ENCODE measurements around the gene GLIPR1L1. TPM values are rescaled to one million over a fixed set of nuclear protein-coding genes. Genes with fewer than 3 reads are reported as not detected.

GLIPR1L1 gene
- total RNA-seq, 4 donors from 2014 or later: not detected

GRCh38 chr12:75317784-75318183 lies 16.7 kb upstream of the GLIPR1L1 start:
- TF ChIP-seq POLR2A (IDR thresholded peaks at IDR 0.05) (no peak), CTCF (IDR thresholded peaks at IDR 0.05 in 4 of 5, conservative IDR thresholded peaks at IDR 0.05 in 1 of 5) (no peak)
- ATAC-seq (no peak), DNase-seq (no peak)
- Histone ChIP-seq H3K27ac (no peak overlapping the region), H3K4me1 (no peaks in the 10 kb centered on the region), H3K9me3 (no peaks in the 10 kb centered on the region), H3K36me3 (no peaks in the 10 kb centered on the region), H3K4me3 (no peak overlapping the region), H3K27me3 (no peaks in the 10 kb centered on the region)
- intact Hi-C loops (cut with DNase I; ENCODE audit: low total_unique reads) (no loop called here), in situ Hi-C loops (cut with MboI; ENCODE audit: low sequenced_read_pairs in 4 of 4) (no loop called here)

DNA sequence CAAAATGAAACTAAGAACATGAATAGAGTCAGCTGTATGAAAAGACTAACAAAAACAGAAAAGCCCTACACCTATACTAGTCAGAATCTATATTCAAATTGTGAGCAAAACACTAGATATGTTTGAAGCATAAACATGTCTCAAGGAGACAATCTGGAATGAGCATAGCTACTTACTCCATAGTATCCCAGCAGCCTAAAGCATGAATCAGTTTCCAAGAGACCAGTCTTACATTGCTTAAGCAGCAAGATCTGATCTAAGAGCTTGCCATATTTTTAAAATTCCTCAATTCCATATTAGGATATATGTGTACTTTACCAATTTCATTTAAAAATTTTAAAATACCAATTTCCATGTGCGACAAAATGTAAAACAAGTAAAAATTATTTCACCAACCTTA lies 12.0 kb upstream of the GLIPR1L1 start:
- Histone ChIP-seq H3K27ac (no peak overlapping the region), H3K4me3 (no peak overlapping the region), H3K36me3 (no peaks in the 10 kb centered on the region), H3K27me3 (no peaks in the 10 kb centered on the region), H3K9me3 (no peaks in the 10 kb centered on the region), H3K4me1 (no peaks in the 10 kb centered on the region)
- DNase-seq (no peak), ATAC-seq (no peak)
- in situ Hi-C loops (cut with MboI; ENCODE audit: low sequenced_read_pairs in 4 of 4) (no loop called here), intact Hi-C loops (cut with DNase I; ENCODE audit: low total_unique reads) (no loop called here)
- no peak for TF ChIP-seq POLR2A (IDR thresholded peaks at IDR 0.05)

DNA sequence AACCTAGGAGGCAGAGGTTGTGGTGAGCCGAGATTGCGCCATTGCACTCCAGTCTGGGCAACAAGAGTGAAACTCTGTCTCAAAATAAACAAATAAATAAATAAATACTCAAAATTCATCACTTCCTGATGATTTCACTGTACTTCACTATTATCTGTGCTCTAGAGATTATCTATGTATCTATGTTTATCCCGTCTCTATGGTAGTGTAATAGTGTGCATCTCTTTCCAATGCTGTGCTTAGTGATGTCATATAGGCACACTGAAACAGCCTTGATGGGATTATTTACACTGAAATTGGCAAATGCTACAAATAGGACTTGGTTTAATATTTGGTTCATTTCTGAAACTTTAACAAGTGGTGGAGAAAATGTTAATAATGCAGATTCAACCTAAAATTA lies 10.8 kb upstream of the GLIPR1L1 start:
- H3K4me3 ChIP-seq: no peak overlapping the region
- intact Hi-C loops (cut with DNase I; ENCODE audit: low total_unique reads): no loop called here
- no peaks in the 10 kb centered on the region for H3K4me1 ChIP-seq
- no peaks in the 10 kb centered on the region for H3K9me3 ChIP-seq
- in situ Hi-C loops (cut with MboI; ENCODE audit: low sequenced_read_pairs in 4 of 4): no loop called here
- H3K36me3 ChIP-seq: no peaks in the 10 kb centered on the region
- H3K27me3 ChIP-seq: no peaks in the 10 kb centered on the region
- DNase-seq (no peak), ATAC-seq (no peak)
- no peak overlapping the region for H3K27ac ChIP-seq
- TF ChIP-seq CTCF (IDR thresholded peaks at IDR 0.05 in 4 of 5, conservative IDR thresholded peaks at IDR 0.05 in 1 of 5) (no peak), POLR2A (IDR thresholded peaks at IDR 0.05) (no peak)

GRCh38 chr12:75327642-75328041 lies 6.8 kb upstream of the GLIPR1L1 start:
- TF ChIP-seq POLR2A (IDR thresholded peaks at IDR 0.05) (no peak), CTCF (IDR thresholded peaks at IDR 0.05 in 4 of 5, conservative IDR thresholded peaks at IDR 0.05 in 1 of 5) (no peak)
- Histone ChIP-seq H3K27ac (no peak overlapping the region), H3K27me3 (no peaks in the 10 kb centered on the region), H3K9me3 (no peaks in the 10 kb centered on the region), H3K36me3 (no peaks in the 10 kb centered on the region), H3K4me3 (no peak overlapping the region), H3K4me1 (peaks cover 4% of the 10 kb centered on the region in 2 donors)
- no peak for ATAC-seq
- no peak for DNase-seq
- in situ Hi-C loops (cut with MboI; ENCODE audit: low sequenced_read_pairs in 4 of 4): no loop called here
- intact Hi-C loops (cut with DNase I; ENCODE audit: low total_unique reads): no loop called here

- H3K36me3 ChIP-seq: no peaks in the 10 kb centered on the region
- in situ Hi-C loops (cut with MboI; ENCODE audit: low sequenced_read_pairs in 4 of 4) (loop anchor here in 3 of 4 donors (10.0 kb wide), 2 partner anchors 55 to 175 kb away; no protein-coding TSS in a partner anchor), intact Hi-C loops (cut with DNase I; ENCODE audit: low total_unique reads) (no loop called here)
- H3K9me3 ChIP-seq: no peaks in the 10 kb centered on the region
- peak within 1 kb of the TSS; percentile 59 to 76 (median 68) for H3K4me3 ChIP-seq
- DNase-seq (peak; percentile 46 to 62), ATAC-seq (peak; percentile 86 to 90)
- H3K27ac ChIP-seq: peak within 1 kb of the TSS; percentile 31 to 74 (median 51)
- peaks cover 7% of the 10 kb centered on the region in 2 donors for H3K4me1 ChIP-seq
- no peak for TF ChIP-seq CTCF (IDR thresholded peaks at IDR 0.05 in 4 of 5, conservative IDR thresholded peaks at IDR 0.05 in 1 of 5)
- TF ChIP-seq POLR2A (IDR thresholded peaks at IDR 0.05): no peak
- no peaks in the 10 kb centered on the region for H3K27me3 ChIP-seq
Observed at GRCh38 chr12:75329918-75330826, 4.3 kb upstream of the GLIPR1L1 start, which contains the start of gene CAPS2. TSS of gene CAPS2 (minus strand) at chr12:75330324. CDS start at chr12:75326498, 3,826 bp downstream.
